Osteoblast (primary cell): ENCODE data around the gene STX1B. TPM values are rescaled to one million over a fixed set of nuclear protein-coding genes. Genes with fewer than 3 reads are reported as not detected.

ENCODE experiments used
- DNase-seq: peaks from one replicate; pipeline ENCODE4 v3.0.0; 2011; ENCODE audit warnings: low spot score, mixed read lengths; ENCODE audit not compliant: insufficient read length; ENCODE audit errors: missing footprints
- H2AFZ ChIP-seq: 2 replicates; pipeline ENCODE4 v1.6.0; 2011; ENCODE audit warnings: mild to moderate bottlenecking, low read length
- H3K27ac ChIP-seq: 2 replicates; pipeline ENCODE4 v1.5.1; 2011; ENCODE audit warnings: mild to moderate bottlenecking, low read depth, low read length, moderate library complexity
- H3K27me3 ChIP-seq: 2 replicates; pipeline ENCODE4 v1.6.0; 2012; ENCODE audit warnings: mild to moderate bottlenecking, control low read depth, inconsistent platforms, low read length, moderate library complexity; ENCODE audit not compliant: insufficient read depth
- H3K36me3 ChIP-seq: 2 replicates; pipeline ENCODE4 v1.5.1; 2011; ENCODE audit warnings: mild to moderate bottlenecking, low read length, control low read depth, moderate library complexity; ENCODE audit not compliant: insufficient read depth
- H3K4me1 ChIP-seq: 2 replicates; pipeline ENCODE4 v1.5.1; 2011; ENCODE audit warnings: mild to moderate bottlenecking, low read length, control low read depth, moderate library complexity; ENCODE audit not compliant: insufficient read depth
- H3K4me2 ChIP-seq: 2 replicates; pipeline ENCODE4 v1.6.0; 2011; ENCODE audit warnings: mild to moderate bottlenecking, low read length; ENCODE audit not compliant: insufficient read depth
- H3K4me3 ChIP-seq: fragments of 200-600 bp; sonication (generic); 3 replicates; pipeline ENCODE4 v1.5.1; 2012; ENCODE audit warnings: mild to moderate bottlenecking, low read length, inconsistent platforms; ENCODE audit not compliant: insufficient read depth
- H3K79me2 ChIP-seq: 2 replicates; pipeline ENCODE4 v1.6.0; 2012; ENCODE audit warnings: mild to moderate bottlenecking, low read length, control low read depth, inconsistent platforms; ENCODE audit not compliant: insufficient read depth
- H3K9me3 ChIP-seq: 2 replicates; pipeline ENCODE4 v1.5.1; 2011; ENCODE audit warnings: low read depth, low read length, control low read depth
- H4K20me1 ChIP-seq: 2 replicates; pipeline ENCODE4 v1.6.0; 2012; ENCODE audit warnings: mild to moderate bottlenecking, low read length, control low read depth; ENCODE audit not compliant: insufficient read depth
- CTCF ChIP-seq: IDR thresholded peaks from 2 replicates; pipeline ENCODE4 v1.5.1; 2011; ENCODE audit warnings: mild to moderate bottlenecking, low read depth, low read length, moderate library complexity; ENCODE audit errors: extremely low read depth
- total RNA-seq: library from RNA; depleted of rRNA; stranded (reverse); fragments of >200 nt; gene quantifications from 2 replicates; pipeline ENCODE4 v1.2.3, GENCODE V29; 2012

The STX1B gene
- total RNA-seq, 1 donor = 0.72 TPM

DNA sequence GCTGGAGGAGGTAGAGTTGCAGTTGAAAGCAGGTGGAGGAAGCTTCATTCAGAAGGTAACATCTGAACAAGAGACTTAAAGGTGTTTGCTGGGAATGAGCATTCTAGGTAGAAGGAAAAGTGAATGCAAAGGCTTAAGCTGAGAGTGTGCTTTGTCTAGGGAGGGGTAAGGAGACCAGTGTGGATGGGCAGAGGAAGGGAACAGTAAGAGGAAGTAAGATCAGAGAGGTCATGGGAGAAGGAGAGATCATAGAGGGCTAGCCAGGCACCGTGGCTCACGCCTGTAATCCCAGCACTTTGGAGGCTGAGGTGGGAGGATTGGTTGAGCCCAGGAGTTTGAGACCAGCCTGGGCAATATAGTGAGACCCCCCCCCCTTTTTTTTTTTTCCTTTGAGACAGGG, 26.3 kb upstream of the STX1B start:
- Histone ChIP-seq H3K27me3 (no peaks in the 10 kb centered on the region), H3K79me2 (peaks cover 28% of the 10 kb centered on the region), H3K27ac (no peak overlapping the region), H2AFZ (no peak overlapping the region), H3K4me1 (peaks cover 16% of the 10 kb centered on the region), H3K4me2 (no peak overlapping the region), H3K36me3 (peaks cover 42% of the 10 kb centered on the region), H3K9me3 (no peaks in the 10 kb centered on the region), H4K20me1 (peaks cover 11% of the 10 kb centered on the region), H3K4me3 (no peak overlapping the region)
- TF ChIP-seq CTCF = no peak
- DNase-seq = no peak

GRCh38 chr16:31033709-31034492, 23.5 kb upstream of the STX1B start:
- Histone ChIP-seq H3K4me1 (peaks cover 16% of the 10 kb centered on the region), H3K36me3 (peaks cover 36% of the 10 kb centered on the region), H3K27me3 (no peaks in the 10 kb centered on the region), H4K20me1 (peaks cover 11% of the 10 kb centered on the region), H3K4me3 (peak overlapping the region; percentile 92), H2AFZ (peak overlapping the region; percentile 87), H3K27ac (peak overlapping the region; percentile 78), H3K79me2 (peaks cover 28% of the 10 kb centered on the region), H3K4me2 (peak overlapping the region; percentile 91), H3K9me3 (no peaks in the 10 kb centered on the region)
- no peak for TF ChIP-seq CTCF
- peak; percentile 99 for DNase-seq

DNA sequence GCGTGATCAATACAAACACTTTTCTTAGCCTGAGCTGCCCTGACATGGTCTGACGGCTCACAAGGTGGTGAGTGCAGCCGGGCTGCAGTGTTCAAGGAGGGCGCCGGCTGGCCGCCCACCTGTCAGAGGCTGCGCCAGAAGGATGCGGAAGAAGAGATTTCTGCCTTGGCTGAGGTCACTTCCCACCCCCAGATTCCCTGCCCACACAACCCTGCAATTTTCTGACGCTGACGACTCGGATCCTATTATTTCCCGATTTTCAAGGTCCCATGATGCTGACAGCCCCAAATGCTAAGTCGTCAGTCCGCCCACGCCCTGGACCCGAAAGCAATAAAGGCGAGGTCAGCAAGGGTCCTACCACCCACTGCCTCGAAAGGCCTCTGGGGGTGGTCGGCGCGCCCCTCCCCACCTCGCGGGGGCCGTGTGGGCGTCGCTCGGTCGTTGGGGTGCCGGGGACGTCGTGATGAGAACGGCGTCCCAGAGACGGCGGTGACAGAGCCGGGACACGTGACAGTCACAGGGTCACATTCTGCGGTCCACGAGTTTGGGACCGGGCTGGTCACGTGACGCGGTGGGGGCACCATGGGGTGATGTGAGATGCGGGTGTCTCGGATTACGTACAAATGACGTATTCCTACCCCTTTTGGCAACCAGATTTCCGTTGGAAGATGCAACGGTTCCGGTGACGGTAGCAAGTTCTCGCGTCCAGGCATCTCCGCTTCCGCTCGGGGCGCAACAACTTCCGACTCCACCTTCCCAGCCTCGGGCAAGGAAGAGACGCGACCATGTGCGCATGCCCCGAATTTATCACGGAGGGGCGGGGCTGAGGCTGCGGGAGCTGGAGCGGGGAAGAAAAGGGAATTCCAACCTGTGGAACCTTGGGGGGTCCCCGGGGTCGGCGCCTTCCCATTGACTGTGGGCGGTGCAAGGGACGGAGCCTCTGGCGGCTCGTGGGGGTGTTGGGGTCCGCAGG, 22.6 kb upstream of the STX1B start, which contains the start of gene STX4:
STX4 (plus strand) TSS at position 823 of the 973 bp plus-strand sequence. CDS start 248 bp downstream, outside the sequence.
- H2AFZ ChIP-seq = peak within 1 kb of the TSS; percentile 87
- TF ChIP-seq CTCF = no peak
- peaks cover 11% of the 10 kb centered on the region for H4K20me1 ChIP-seq
- H3K4me3 ChIP-seq = peak within 1 kb of the TSS; percentile 92
- peak within 1 kb of the TSS; percentile 91 for H3K4me2 ChIP-seq
- H3K4me1 ChIP-seq = peaks cover 16% of the 10 kb centered on the region
- no peaks in the 10 kb centered on the region for H3K27me3 ChIP-seq
- peaks cover 28% of the 10 kb centered on the region for H3K79me2 ChIP-seq
- peak; percentile 98 for DNase-seq
- H3K36me3 ChIP-seq = peaks cover 27% of the 10 kb centered on the region
- peak within 1 kb of the TSS; percentile 96 for H3K27ac ChIP-seq
- no peaks in the 10 kb centered on the region for H3K9me3 ChIP-seq
